ENCODE measurements around the gene MRPS11.
"Not testable (repeated sequence)": the region's sequence is repeated elsewhere in the genome, so short reads cannot be mapped to it uniquely, and the experiment has no call there.

The MRPS11 gene

GRCh38 chr15:88454867-88455810, 12.4 kb upstream of the MRPS11 start:
- peak in 1 of 3 donors; percentile 29 for DNase-seq (ENCODE audit: low read depth in 3 of 3, low spot score in 1 of 3)

DNA sequence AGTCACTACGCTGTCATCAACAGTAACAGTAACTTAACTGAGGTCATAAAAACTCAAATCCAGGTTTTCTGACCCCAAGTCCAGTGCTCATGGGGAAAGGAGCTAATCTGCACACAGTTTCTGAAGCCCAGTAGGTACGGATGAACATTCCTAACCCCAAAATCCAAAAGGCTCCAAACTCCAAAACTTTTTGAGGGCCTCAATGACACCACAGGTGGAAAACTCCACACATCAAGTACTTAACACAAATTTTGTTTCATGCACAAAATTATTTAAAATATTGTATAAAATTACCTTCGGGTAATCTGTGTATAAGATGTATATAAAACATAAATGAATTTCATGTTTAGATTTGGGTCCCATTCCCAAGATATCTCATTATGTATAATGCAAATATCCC, 10.8 kb upstream of the MRPS11 start:
- no peak for DNase-seq (ENCODE audit: low read depth in 3 of 3, low spot score in 1 of 3)

- no peak for DNase-seq (ENCODE audit: low read depth in 3 of 3, low spot score in 1 of 3)
Measured at GRCh38 chr15:88463870-88464532, 3.5 kb upstream of the MRPS11 start.

DNA sequence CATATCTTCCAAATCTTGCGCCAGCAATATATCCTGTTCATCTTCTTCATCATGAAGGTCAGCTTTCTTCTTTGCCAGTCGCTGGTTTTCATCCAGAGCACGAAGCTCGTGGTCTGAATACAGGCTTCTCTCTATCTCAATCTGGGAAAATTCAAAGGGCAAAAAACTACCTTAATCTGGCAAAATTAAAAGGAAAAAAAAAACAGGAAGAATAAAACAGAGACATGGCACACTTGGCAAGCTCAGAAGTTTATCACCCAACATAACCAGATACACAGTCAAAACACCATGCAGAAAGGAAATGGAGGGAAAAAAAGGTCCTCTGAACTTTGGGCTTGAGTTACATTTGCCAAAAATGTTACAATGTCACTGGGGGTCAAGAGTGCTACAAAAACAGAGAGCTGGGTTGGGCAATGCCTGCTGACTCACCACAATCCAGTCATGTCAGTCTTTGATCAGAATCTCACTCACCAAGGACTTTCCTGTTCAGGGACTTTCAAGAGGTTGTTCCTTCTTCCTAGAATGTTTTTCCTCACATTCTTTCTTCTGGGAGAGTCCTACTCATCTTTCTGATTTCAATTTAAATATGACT, 1.8 kb upstream of the MRPS11 start:
- DNase-seq (ENCODE audit: low read depth in 3 of 3, low spot score in 1 of 3) = no peak

GRCh38 chr15:88467935-88468528, 524 bp downstream of the MRPS11 start:
- DNase-seq (ENCODE audit: low read depth in 3 of 3, low spot score in 1 of 3) = no peak

DNA sequence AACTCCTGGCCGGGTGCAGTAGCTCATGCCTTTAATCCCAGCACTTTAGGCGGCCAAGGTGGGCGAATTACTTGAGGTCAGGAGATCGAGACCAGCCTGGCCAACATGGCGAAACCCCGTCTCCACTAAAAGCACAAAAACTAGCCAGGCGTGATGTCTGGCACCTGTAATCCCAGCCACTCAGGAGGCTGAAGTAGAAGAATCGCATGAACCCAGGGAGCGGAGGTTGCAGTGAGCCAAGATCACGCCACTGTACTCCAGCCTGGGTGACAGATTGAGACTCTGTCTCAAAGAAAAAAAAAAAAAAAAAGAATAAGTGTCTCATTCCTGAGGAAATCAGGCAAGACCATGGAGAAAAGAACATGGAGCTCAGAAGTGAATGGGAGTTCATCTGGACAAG, 1.2 kb downstream of the MRPS11 start:
- DNase-seq (ENCODE audit: low read depth in 3 of 3, low spot score in 1 of 3) = not testable (repeated sequence)

DNA sequence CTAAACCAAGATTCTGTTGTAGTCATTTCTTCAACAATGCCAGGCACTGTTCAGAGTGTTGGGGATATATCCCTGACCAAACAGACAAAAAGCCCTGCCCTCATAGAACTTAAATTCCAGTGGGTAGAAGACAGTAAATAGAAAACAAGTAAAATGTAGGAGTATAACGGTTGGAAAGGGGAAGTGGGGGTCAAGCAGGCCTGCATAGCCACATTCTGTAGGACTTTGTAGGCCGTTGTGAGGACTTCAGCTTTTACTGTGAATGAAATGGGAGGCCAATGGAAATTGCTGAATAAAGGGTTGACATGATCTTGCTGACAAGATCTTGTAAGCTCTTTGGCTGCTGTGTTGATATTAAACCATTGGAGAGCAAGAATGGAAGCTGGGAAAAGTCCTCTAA, 1.8 kb downstream of the MRPS11 start:
- DNase-seq (ENCODE audit: low read depth in 3 of 3, low spot score in 1 of 3) = no peak

DNA sequence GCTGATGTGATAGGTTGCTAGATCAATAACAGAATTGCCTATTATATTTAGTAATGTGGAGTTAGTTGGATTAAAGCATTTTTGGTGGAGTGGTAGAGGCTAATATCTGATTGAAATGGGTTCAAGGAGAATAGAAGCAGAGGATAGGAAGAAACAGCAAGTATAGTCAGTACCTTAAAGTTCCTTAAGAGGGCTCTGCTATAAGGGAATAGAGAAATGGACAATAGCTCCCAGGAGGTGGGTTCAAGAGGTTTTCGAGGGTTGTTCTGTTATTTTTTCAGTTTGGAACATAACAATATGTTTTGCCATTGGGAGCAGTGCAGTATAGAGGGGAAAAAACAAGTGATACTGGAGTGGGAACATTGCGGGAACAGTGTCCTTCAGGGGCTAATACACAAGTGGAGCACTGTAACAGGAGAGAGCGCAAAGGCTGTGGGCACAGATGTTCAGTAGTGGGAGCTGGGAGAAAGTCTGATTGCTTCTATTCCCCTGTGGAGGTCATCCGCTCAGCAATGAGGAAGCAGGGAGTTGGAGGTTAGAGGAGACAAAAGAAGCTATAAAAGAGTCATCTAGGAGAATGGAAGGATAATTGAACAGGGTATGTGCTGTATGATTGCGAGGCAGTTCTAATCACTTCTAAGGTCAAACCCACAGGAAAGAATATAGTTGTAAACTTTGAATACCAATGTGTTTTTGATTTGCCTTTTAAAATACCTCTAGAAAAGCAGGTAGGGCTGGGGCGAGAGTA, 3.3 kb downstream of the MRPS11 start:
- no peak for DNase-seq (ENCODE audit: low read depth in 3 of 3, low spot score in 1 of 3)

DNA sequence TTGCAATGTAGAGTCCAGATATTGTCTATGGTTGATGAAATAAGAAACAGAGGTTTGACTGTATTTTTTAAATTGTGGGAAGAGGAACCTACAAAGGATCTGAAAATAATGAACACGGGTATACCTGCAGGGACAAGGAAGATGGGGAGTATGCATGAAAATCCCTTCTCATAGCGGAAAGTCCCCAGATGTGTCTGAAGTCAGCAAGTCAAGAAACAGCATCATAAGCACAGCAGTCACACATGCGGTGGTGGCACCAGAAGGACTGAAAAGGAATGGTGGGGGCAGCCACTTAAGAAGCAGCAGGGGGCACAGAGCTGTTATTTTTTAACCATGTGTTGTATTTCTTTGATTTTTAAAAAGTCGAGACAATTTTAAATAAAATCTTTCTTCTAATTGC, 4.7 kb downstream of the MRPS11 start:
- no peak for DNase-seq (ENCODE audit: low read depth in 3 of 3, low spot score in 1 of 3)

DNA sequence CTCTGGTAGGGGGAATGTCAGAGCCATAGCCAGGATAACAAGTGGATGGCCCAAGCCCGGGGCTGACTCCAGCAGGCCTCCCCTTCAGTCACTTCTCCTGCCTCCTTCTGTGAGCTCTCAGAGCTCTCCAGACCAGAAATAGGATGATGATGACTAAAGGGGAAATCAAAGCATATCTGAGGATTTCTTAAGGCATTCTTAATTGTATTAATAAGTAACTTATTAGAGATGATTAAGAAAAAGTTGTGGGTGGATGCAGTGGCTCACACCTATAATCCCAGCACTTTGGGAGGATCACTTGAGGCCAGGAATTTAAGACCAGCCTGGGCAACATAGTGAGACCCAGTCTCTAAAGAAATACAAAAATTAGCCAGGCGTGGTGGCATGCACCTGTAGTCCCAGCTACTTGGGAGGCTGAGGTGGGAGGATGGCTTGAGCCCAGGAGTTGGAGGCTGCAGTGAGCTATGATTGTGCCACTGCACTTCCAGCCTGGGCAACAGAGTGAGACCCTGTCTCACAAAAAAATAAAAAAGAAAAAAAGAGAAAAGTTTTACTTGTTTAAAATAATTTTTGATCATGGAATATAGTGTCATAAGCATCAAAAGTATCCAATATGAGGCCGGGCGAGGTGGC, 6.3 kb downstream of the MRPS11 start:
- not testable (repeated sequence) for DNase-seq (ENCODE audit: low read depth in 3 of 3, low spot score in 1 of 3)

- DNase-seq (ENCODE audit: low read depth in 3 of 3, low spot score in 1 of 3) = no peak
Measured at GRCh38 chr15:88476635-88477060, 9.1 kb downstream of the MRPS11 start.

- DNase-seq (ENCODE audit: low read depth in 3 of 3, low spot score in 1 of 3) = no peak
Measured at GRCh38 chr15:88477126-88477525, 9.6 kb downstream of the MRPS11 start.

GRCh38 chr15:88477904-88478303, 10.4 kb downstream of the MRPS11 start:
- DNase-seq (ENCODE audit: low read depth in 3 of 3, low spot score in 1 of 3) = no peak

DNA sequence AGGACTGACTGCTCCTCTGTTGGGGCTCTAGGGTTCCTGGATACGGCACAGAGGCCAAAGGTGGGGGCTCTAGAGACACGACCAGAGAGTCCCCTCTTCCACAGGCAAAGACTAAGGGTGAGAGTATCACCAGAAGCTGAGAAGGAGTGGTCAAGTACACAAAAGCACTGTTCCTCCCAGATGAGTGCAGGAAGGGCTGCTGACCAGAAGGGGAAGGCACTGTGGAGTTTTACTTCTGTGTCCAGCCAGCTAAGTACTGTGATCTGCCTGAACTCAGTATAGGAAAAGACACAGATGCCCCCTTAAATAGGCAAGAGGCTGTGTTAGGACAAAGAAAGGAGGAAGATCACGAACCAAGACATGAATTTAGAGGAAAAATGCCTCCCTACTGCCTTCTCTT, 11.7 kb downstream of the MRPS11 start:
- no peak for DNase-seq (ENCODE audit: low read depth in 3 of 3, low spot score in 1 of 3)

DNA sequence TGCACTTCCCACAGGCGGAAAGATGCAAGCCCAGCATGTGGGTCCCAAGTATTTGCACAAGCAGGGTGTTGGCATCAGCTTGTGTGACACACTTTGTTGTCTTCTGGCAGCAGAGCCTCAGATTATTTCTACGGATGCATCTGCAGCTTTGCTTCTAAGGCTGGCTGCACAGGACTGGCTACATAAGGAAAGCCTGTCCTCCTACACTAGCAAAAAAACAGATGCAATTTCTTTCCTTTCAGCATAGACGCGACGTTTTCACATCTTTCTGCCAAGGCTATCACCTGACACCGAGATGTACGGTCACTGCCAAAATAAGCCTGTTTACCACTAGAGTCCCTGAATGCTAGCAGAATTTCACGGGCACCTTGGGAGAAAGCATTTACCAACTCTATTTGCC, 13.5 kb downstream of the MRPS11 start:
- DNase-seq (ENCODE audit: low read depth in 3 of 3, low spot score in 1 of 3) = no peak

DNA sequence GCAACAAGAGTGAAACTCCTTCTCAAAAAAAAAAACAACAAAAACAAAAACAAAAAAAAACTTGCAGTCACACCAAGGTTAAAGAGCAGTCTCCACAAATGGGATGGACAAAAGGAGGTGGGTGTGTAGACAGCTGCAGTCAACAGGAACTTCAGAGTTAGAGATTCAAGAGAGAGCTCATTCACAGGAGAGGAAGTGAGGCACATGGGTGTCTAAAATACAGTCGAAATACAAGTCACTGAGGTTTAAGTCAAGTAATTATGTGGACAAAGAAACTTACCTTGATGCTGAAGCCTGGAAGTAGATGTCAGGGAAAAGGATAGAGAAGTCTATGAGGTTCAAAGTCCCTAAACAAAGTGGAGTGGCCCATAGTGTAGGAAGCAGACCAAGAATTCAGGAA, 14.8 kb downstream of the MRPS11 start:
- DNase-seq (ENCODE audit: low read depth in 3 of 3, low spot score in 1 of 3) = no peak

- DNase-seq (ENCODE audit: low read depth in 3 of 3, low spot score in 1 of 3) = no peak
Measured at GRCh38 chr15:88484682-88485331, 17.3 kb downstream of the MRPS11 start.

- DNase-seq (ENCODE audit: low read depth in 3 of 3, low spot score in 1 of 3) = no peak
Measured at GRCh38 chr15:88487178-88487795, 19.8 kb downstream of the MRPS11 start.

- no peak for DNase-seq (ENCODE audit: low read depth in 3 of 3, low spot score in 1 of 3)
Measured at GRCh38 chr15:88487796-88488523, 20.5 kb downstream of the MRPS11 start.
